HL-60 (cell line): Measurements from ENCODE around the gene FANCG.

Source experiments
- TF ChIP-seq, protein P1 (sequence below): IDR thresholded peaks from one replicate; pipeline ENCODE4 v1.5.1; 2011; ENCODE audit warnings: low read length, control low read depth, inconsistent platforms; ENCODE audit not compliant: insufficient read depth
- TF ChIP-seq, protein P2 (sequence below): IDR thresholded peaks from 2 replicates; pipeline ENCODE4 v1.6.1; 2012; ENCODE audit warnings: low read depth; ENCODE audit not compliant: insufficient replicate concordance

DNA sequence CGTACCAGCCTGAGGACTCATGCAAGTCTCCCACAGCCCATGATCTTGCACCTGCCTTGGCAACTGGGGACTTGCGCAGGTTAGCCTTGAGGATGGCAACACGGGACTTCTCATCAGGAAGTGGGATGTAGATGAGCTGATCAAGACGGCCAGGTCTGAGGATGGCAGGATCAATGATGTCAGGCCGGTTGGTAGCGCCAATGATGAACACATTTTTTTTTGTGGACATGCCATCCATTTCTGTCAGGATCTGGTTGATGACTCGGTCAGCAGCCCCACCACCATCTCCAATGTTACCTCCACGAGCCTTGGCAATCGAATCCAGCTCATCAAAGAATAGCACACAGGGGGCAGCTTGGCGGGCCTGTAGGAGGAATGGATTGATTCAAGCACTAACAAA lies 20.3 kb downstream of the FANCG start:
- TF ChIP-seq, protein P1, sequence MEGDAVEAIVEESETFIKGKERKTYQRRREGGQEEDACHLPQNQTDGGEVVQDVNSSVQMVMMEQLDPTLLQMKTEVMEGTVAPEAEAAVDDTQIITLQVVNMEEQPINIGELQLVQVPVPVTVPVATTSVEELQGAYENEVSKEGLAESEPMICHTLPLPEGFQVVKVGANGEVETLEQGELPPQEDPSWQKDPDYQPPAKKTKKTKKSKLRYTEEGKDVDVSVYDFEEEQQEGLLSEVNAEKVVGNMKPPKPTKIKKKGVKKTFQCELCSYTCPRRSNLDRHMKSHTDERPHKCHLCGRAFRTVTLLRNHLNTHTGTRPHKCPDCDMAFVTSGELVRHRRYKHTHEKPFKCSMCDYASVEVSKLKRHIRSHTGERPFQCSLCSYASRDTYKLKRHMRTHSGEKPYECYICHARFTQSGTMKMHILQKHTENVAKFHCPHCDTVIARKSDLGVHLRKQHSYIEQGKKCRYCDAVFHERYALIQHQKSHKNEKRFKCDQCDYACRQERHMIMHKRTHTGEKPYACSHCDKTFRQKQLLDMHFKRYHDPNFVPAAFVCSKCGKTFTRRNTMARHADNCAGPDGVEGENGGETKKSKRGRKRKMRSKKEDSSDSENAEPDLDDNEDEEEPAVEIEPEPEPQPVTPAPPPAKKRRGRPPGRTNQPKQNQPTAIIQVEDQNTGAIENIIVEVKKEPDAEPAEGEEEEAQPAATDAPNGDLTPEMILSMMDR = no peak
- TF ChIP-seq, protein P2, sequence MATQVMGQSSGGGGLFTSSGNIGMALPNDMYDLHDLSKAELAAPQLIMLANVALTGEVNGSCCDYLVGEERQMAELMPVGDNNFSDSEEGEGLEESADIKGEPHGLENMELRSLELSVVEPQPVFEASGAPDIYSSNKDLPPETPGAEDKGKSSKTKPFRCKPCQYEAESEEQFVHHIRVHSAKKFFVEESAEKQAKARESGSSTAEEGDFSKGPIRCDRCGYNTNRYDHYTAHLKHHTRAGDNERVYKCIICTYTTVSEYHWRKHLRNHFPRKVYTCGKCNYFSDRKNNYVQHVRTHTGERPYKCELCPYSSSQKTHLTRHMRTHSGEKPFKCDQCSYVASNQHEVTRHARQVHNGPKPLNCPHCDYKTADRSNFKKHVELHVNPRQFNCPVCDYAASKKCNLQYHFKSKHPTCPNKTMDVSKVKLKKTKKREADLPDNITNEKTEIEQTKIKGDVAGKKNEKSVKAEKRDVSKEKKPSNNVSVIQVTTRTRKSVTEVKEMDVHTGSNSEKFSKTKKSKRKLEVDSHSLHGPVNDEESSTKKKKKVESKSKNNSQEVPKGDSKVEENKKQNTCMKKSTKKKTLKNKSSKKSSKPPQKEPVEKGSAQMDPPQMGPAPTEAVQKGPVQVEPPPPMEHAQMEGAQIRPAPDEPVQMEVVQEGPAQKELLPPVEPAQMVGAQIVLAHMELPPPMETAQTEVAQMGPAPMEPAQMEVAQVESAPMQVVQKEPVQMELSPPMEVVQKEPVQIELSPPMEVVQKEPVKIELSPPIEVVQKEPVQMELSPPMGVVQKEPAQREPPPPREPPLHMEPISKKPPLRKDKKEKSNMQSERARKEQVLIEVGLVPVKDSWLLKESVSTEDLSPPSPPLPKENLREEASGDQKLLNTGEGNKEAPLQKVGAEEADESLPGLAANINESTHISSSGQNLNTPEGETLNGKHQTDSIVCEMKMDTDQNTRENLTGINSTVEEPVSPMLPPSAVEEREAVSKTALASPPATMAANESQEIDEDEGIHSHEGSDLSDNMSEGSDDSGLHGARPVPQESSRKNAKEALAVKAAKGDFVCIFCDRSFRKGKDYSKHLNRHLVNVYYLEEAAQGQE = no peak
